Neuronal stem cell (in vitro differentiated cells): ENCODE measurements around the gene EIF3F.

ENCODE experiments used
- DNase-seq: peaks from one replicate; pipeline ENCODE4 v3.0.0-alpha.2; 2013; ENCODE audit warnings: low spot score
- H2AFZ ChIP-seq: one replicate; pipeline ENCODE4 v1.6.1; 2013; ENCODE audit warnings: mild to moderate bottlenecking, low read length, inconsistent platforms
- H2AK5ac ChIP-seq: 2 replicates; pipeline ENCODE4 v1.6.1; 2013; ENCODE audit warnings: low read depth, mild to moderate bottlenecking, inconsistent platforms, low read length, moderate library complexity, mixed read lengths
- H2BK120ac ChIP-seq: 2 replicates; pipeline ENCODE4 v1.6.1; 2013; ENCODE audit warnings: low read depth, mild to moderate bottlenecking, inconsistent platforms, low read length, moderate library complexity, mixed read lengths
- H2BK12ac ChIP-seq: one replicate; pipeline ENCODE4 v1.6.1; 2013; ENCODE audit warnings: low read length, inconsistent platforms
- H2BK15ac ChIP-seq: 2 replicates; pipeline ENCODE4 v1.6.1; 2013; ENCODE audit warnings: mild to moderate bottlenecking, low read length, inconsistent platforms, mixed read lengths
- H2BK5ac ChIP-seq: one replicate; pipeline ENCODE4 v1.6.1; 2013; ENCODE audit warnings: inconsistent platforms, mild to moderate bottlenecking, low read length, moderate library complexity
- H3K14ac ChIP-seq: one replicate; pipeline ENCODE4 v1.6.1; 2013; ENCODE audit warnings: low read length, inconsistent platforms
- H3K18ac ChIP-seq: 2 replicates; pipeline ENCODE4 v1.6.1; 2013; ENCODE audit warnings: low read length, inconsistent platforms
- H3K23ac ChIP-seq: 2 replicates; pipeline ENCODE4 v1.6.1; 2013; ENCODE audit warnings: low read depth, mild to moderate bottlenecking, mixed read lengths, low read length, inconsistent platforms; ENCODE audit not compliant: poor library complexity
- H3K27ac ChIP-seq: replicated peaks from 3 replicates; pipeline ENCODE4 v1.5.1; 2013; ENCODE audit warnings: low read length, inconsistent platforms
- H3K27me3 ChIP-seq, 3 experiments: 2 replicates each; pipeline ENCODE4 v1.6.1; 2013; ENCODE audit warnings: low read length in 3 of 3, mild to moderate bottlenecking in 2 of 3, inconsistent platforms in 1 of 3, low read depth in 1 of 3, mixed read lengths in 1 of 3, moderate library complexity in 1 of 3; ENCODE audit not compliant: control insufficient read depth in 3 of 3, insufficient read depth in 3 of 3
- H3K36me3 ChIP-seq, 2 donors: replicated peaks in 1 of 2; 2 replicates each; pipeline ENCODE4 v1.6.1; 2013; ENCODE audit warnings: low read length in 2 of 2; ENCODE audit not compliant: control insufficient read depth in 2 of 2, insufficient read depth in 2 of 2
- H3K4ac ChIP-seq: 2 replicates; pipeline ENCODE4 v1.6.1; 2013; ENCODE audit warnings: inconsistent platforms, mild to moderate bottlenecking, low read length, moderate library complexity
- H3K4me1 ChIP-seq, 2 donors: 1 replicate in 1 of 2; 2 replicates in 1 of 2; pipeline ENCODE4 v1.6.1; 2013; ENCODE audit warnings: low read length in 2 of 2, low read depth in 1 of 2; ENCODE audit not compliant: control insufficient read depth in 2 of 2, insufficient read depth in 1 of 2
- H3K4me2 ChIP-seq: one replicate; pipeline ENCODE4 v1.6.1; 2013; ENCODE audit warnings: mild to moderate bottlenecking, low read length, inconsistent platforms; ENCODE audit not compliant: insufficient read depth, poor library complexity, severe bottlenecking
- H3K4me3 ChIP-seq, 2 donors: 2 replicates each; pipeline ENCODE4 v1.5.1; 2013; ENCODE audit warnings: low read length in 2 of 2, mild to moderate bottlenecking in 2 of 2, inconsistent platforms in 1 of 2, moderate library complexity in 1 of 2
- H3K79me1 ChIP-seq: one replicate; pipeline ENCODE4 v1.6.1; 2013; ENCODE audit warnings: low read depth, mild to moderate bottlenecking, inconsistent platforms, low read length, moderate library complexity
- H3K9ac ChIP-seq: one replicate; pipeline ENCODE4 v1.6.1; 2013; ENCODE audit warnings: mild to moderate bottlenecking, low read depth, low read length, inconsistent platforms; ENCODE audit not compliant: poor library complexity
- H3K9me3 ChIP-seq, 2 donors: replicated peaks in 1 of 2; 2 replicates each; pipeline versions ENCODE3 to v1.6.1; 2013; ENCODE audit warnings: low read length in 2 of 2, mild to moderate bottlenecking in 2 of 2, inconsistent platforms in 1 of 2, low read depth in 1 of 2, mixed read lengths in 1 of 2, moderate library complexity in 1 of 2; ENCODE audit not compliant: control insufficient read depth in 2 of 2, insufficient read depth in 1 of 2
- H4K8ac ChIP-seq: one replicate; pipeline ENCODE4 v1.6.1; 2013; ENCODE audit warnings: low read depth, mild to moderate bottlenecking, inconsistent platforms, low read length, moderate library complexity
- H4K91ac ChIP-seq: one replicate; pipeline ENCODE4 v1.6.1; 2013; ENCODE audit warnings: low read length, low read depth, mild to moderate bottlenecking, inconsistent platforms; ENCODE audit not compliant: poor library complexity
- WGBS, 2 donors: extraction: QIAGEN DNeasy Blood & Tissue Kit; methylation state at CpG; one replicate each; pipeline ENCODE4 v1.1.7; 2013; ENCODE audit warnings: missing lambda C conversion rate in 2 of 2, mixed read lengths in 1 of 2; ENCODE audit not compliant: insufficient read length in 2 of 2, insufficient replicate concordance in 1 of 2; ENCODE audit errors: extremely low coverage in 2 of 2; 5-methylcytosine and 5-hydroxymethylcytosine counted together

EIF3F gene

DNA sequence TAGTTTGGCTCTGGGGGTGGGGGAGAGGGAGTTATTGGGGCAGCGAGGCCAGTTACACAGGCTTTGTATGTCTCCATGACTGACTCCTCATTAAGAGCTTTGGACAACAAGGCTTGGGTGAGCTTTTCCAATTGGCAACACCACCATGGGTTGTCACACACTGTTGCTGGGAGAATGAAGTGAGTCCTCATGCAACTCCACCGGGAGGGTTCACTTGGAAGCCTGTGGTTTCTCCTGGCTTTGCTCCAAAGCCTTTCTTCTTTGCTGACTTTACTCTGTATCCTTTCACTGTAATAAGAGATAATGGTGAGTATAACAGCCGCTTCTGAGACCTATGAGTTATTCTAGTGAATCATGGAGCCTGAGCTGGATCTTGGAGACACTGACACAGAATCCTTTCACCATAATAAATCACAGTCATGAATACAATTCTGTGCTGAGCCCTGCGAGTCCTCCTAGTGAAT is 24.9 kb downstream of the EIF3F start:
- no peaks in the 10 kb centered on the region for H3K36me3 ChIP-seq
- H4K8ac ChIP-seq: no peak overlapping the region
- H3K27ac ChIP-seq: no peak overlapping the region
- H3K9me3 ChIP-seq: no peaks in the 10 kb centered on the region
- no peak for DNase-seq
- no peak overlapping the region for H3K23ac ChIP-seq
- H3K27me3 ChIP-seq: peaks cover 0 to 45% (median 4%) of the 10 kb centered on the region in 3 experiments
- no peak overlapping the region for H3K4me2 ChIP-seq
- H3K4me3 ChIP-seq: no peak overlapping the region
- H4K91ac ChIP-seq: no peak overlapping the region
- H2BK15ac ChIP-seq: no peak overlapping the region
- H2BK12ac ChIP-seq: no peak overlapping the region
- no CpG with 5 or more reads among the region's 4 CpGs for WGBS, 2 donors
- no peak overlapping the region for H3K18ac ChIP-seq
- H3K4ac ChIP-seq: no peak overlapping the region
- H2AK5ac ChIP-seq: no peak overlapping the region
- no peak overlapping the region for H2BK120ac ChIP-seq
- no peak overlapping the region for H3K14ac ChIP-seq
- H2AFZ ChIP-seq: no peak overlapping the region
- H2BK5ac ChIP-seq: no peak overlapping the region
- H3K79me1 ChIP-seq: no peaks in the 10 kb centered on the region
- H3K9ac ChIP-seq: no peak overlapping the region
- no peaks in the 10 kb centered on the region for H3K4me1 ChIP-seq

DNA sequence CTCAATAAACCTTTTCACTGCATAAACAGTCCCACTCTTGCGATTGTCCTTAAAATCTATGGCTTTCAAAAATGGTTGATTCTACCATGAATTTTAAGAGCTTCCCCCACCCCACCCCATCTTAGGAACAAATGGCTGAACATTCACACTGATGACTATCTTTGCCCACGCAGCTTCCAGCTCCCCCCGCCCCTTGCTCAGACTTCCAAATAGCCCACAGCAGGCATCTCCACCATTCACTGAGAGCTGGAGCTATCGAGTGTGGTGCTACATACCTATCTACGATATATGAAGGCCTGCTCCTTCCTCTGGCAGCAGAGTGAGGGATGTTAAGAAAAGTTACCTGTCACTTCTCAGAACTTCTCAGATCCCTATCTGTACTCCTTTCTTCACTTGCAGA is 26.7 kb downstream of the EIF3F start:
- H3K9me3 ChIP-seq: no peaks in the 10 kb centered on the region
- H3K4me3 ChIP-seq: no peak overlapping the region
- peaks cover 0 to 61% (median 13%) of the 10 kb centered on the region in 3 experiments for H3K27me3 ChIP-seq
- no peak overlapping the region for H2BK15ac ChIP-seq
- H4K91ac ChIP-seq: no peak overlapping the region
- H2AK5ac ChIP-seq: no peak overlapping the region
- H4K8ac ChIP-seq: no peak overlapping the region
- DNase-seq: no peak
- peaks cover 2 to 4% of the 10 kb centered on the region in 2 donors for H3K4me1 ChIP-seq
- WGBS, 2 donors: no CpG with 5 or more reads among the region's 5 CpGs
- H3K4me2 ChIP-seq: no peak overlapping the region
- H3K79me1 ChIP-seq: no peaks in the 10 kb centered on the region
- no peak overlapping the region for H2BK5ac ChIP-seq
- no peak overlapping the region for H2BK120ac ChIP-seq
- no peak overlapping the region for H3K9ac ChIP-seq
- H2AFZ ChIP-seq: no peak overlapping the region
- H3K27ac ChIP-seq: no peak overlapping the region
- no peak overlapping the region for H3K4ac ChIP-seq
- no peak overlapping the region for H3K18ac ChIP-seq
- H3K23ac ChIP-seq: no peak overlapping the region
- H3K14ac ChIP-seq: no peak overlapping the region
- no peak overlapping the region for H2BK12ac ChIP-seq
- H3K36me3 ChIP-seq: no peaks in the 10 kb centered on the region

DNA sequence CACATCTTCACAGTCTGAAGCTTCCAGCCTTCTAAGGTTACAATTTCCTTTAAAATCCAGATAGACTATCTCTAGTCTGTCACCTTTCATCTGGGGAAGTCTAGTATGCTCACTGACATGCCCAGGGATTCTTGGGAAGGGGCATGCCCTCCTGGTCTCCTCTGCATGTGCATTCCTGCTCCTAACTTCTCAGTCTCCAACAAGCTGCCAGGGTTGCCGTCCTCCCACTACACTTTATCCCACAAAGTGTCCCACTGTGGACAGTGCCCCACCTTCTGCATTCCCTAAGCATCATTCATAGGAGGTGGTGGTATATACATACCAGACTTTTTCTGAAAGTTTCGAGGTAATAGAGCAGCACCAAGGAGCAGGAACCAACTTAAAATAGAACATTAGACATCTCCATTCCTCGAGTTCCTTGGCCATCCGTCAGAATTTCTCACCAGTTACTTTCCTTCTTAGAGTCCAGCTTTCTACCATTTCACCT is 28.7 kb downstream of the EIF3F start:
- H4K91ac ChIP-seq: no peak overlapping the region
- H3K27ac ChIP-seq: no peak overlapping the region
- no peak overlapping the region for H2AFZ ChIP-seq
- WGBS, 2 donors: no CpG with 5 or more reads among the region's 4 CpGs
- no peak overlapping the region for H2BK5ac ChIP-seq
- H3K79me1 ChIP-seq: no peaks in the 10 kb centered on the region
- H3K4me3 ChIP-seq: no peak overlapping the region
- no peak overlapping the region for H3K23ac ChIP-seq
- H3K4me1 ChIP-seq: peaks cover 4% of the 10 kb centered on the region in 2 donors
- no peak overlapping the region for H3K18ac ChIP-seq
- no peak overlapping the region for H2BK12ac ChIP-seq
- H4K8ac ChIP-seq: no peak overlapping the region
- no peak overlapping the region for H3K14ac ChIP-seq
- no peak overlapping the region for H2AK5ac ChIP-seq
- H3K4ac ChIP-seq: no peak overlapping the region
- no peak overlapping the region for H3K4me2 ChIP-seq
- DNase-seq: no peak
- H3K27me3 ChIP-seq: peaks cover 0 to 64% (median 29%) of the 10 kb centered on the region in 3 experiments
- no peak overlapping the region for H2BK15ac ChIP-seq
- H3K9ac ChIP-seq: no peak overlapping the region
- H3K9me3 ChIP-seq: no peaks in the 10 kb centered on the region
- no peaks in the 10 kb centered on the region for H3K36me3 ChIP-seq
- no peak overlapping the region for H2BK120ac ChIP-seq

DNA sequence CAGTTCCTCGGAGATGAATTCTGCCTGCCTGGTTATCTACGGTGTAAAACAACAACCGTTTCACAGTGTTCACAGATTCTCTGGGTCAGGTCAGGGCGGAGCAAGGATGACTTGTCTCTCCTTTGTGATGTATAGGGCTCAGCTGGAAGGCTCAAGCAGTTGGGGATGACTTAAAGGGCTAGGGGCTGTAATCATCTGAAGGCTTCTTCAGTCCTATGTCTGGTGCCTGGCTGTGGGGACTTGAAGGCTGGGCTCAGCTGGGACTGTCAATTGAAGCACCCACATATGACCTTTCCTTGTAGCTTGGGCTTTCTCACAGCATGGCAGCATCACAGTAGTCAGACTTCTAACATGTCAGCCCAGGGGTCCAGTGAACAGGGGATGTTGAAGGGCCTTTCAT is 29.3 kb downstream of the EIF3F start:
- H3K27ac ChIP-seq: no peak overlapping the region
- no peak overlapping the region for H2BK12ac ChIP-seq
- no peak overlapping the region for H4K8ac ChIP-seq
- H3K4ac ChIP-seq: no peak overlapping the region
- no peak overlapping the region for H2AFZ ChIP-seq
- peaks cover 0 to 66% (median 33%) of the 10 kb centered on the region in 3 experiments for H3K27me3 ChIP-seq
- no peak overlapping the region for H3K14ac ChIP-seq
- no peaks in the 10 kb centered on the region for H3K36me3 ChIP-seq
- no peak overlapping the region for H2BK15ac ChIP-seq
- no peaks in the 10 kb centered on the region for H3K9me3 ChIP-seq
- H3K18ac ChIP-seq: no peak overlapping the region
- H3K23ac ChIP-seq: no peak overlapping the region
- no peak overlapping the region for H3K4me3 ChIP-seq
- no peaks in the 10 kb centered on the region for H3K79me1 ChIP-seq
- no peak overlapping the region for H2AK5ac ChIP-seq
- DNase-seq: no peak
- WGBS, 2 donors: no CpG with 5 or more reads among the region's 4 CpGs
- no peak overlapping the region for H4K91ac ChIP-seq
- no peak overlapping the region for H3K9ac ChIP-seq
- H2BK5ac ChIP-seq: no peak overlapping the region
- peaks cover 4% of the 10 kb centered on the region in 2 donors for H3K4me1 ChIP-seq
- no peak overlapping the region for H2BK120ac ChIP-seq
- no peak overlapping the region for H3K4me2 ChIP-seq
